ENCODE measurements around the gene CNTNAP3B.
"Not testable (repeated sequence)": the region's sequence is repeated elsewhere in the genome, so short reads cannot be mapped to it uniquely, and the experiment has no call there.

- not testable (repeated sequence) for TF ChIP-seq CTCF (IDR thresholded peaks at IDR 0.05); EP300 (IDR thresholded peaks at IDR 0.05; ENCODE audit: low read depth)
These were observed 273.8 kb downstream of the CNTNAP3B start for GRCh38 chr9:41855422-41855821.

All from transverse colon (tissue), 3 donors.